ENCODE measurements around the gene TAF6.

TAF6 gene

GRCh38 chr7:100102950-100103840 is 16.0 kb downstream of the TAF6 start:
- no peak for DNase-seq
- in situ Hi-C loops (cut with MboI; ENCODE audit: low pct_unique_long_range_greater_than_20kb, low sequenced_read_pairs): no loop called here

- DNase-seq: peak; percentile 99
- in situ Hi-C loops (cut with MboI; ENCODE audit: low pct_unique_long_range_greater_than_20kb, low sequenced_read_pairs): no loop called here
Measured at GRCh38 chr7:100101016-100101862, 17.9 kb downstream of the TAF6 start, which contains the start of the genes AP4M1 and MCM7. Gene AP4M1 (plus strand): TSS chr7:100101643. CDS start chr7:100101715, 72 bp downstream. Gene MCM7 (minus strand): TSS chr7:100101397. CDS start chr7:100101294, 103 bp downstream.

GRCh38 chr7:100100420-100101015 is 18.6 kb downstream of the TAF6 start:
- in situ Hi-C loops (cut with MboI; ENCODE audit: low pct_unique_long_range_greater_than_20kb, low sequenced_read_pairs): no loop called here
- peak; percentile 90 for DNase-seq

GRCh38 chr7:100099452-100099851 is 19.7 kb downstream of the TAF6 start:
- no peak for DNase-seq
- in situ Hi-C loops (cut with MboI; ENCODE audit: low pct_unique_long_range_greater_than_20kb, low sequenced_read_pairs): no loop called here

DNA sequence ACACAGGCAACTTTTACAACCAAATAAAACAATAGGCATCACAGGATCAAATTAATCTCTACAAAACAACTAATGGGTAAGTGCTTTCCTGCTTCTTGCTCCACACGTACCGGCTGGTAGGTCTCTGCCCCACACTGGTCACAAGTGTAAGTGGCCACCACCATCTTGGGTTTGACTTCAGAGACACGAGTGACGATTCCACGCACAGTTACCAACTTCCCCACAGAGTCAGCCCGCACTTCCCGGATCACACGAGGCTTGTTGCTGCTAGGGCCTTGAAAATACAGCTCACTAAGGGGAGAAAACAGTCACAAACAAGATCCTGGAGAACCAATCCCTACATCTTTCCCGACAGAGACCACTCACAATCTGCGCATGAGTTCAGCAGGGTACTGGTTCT is 20.2 kb downstream of the TAF6 start:
- no peak for DNase-seq
- in situ Hi-C loops (cut with MboI; ENCODE audit: low pct_unique_long_range_greater_than_20kb, low sequenced_read_pairs): no loop called here

DNA sequence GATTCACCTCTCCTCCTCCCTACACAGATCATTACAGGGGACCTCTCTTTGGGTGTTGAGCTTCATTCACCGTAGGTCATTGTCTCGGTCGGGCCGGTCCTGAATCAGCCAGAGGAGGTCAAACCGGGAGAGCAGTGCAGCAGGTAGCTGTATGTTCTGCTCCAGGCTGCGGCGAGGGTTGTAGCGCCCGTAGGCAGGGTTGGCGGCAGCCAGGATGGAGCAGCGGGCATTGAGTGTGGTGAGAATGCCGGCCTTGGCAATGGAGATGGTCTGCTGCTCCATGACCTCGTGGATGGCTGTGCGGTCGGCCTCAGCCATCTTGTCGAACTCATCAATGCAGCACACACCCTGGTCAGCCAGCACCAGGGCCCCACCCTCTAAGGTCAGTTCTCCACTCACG is 23.5 kb downstream of the TAF6 start:
- in situ Hi-C loops (cut with MboI; ENCODE audit: low pct_unique_long_range_greater_than_20kb, low sequenced_read_pairs): no loop called here
- no peak for DNase-seq

- DNase-seq: no peak
- in situ Hi-C loops (cut with MboI; ENCODE audit: low pct_unique_long_range_greater_than_20kb, low sequenced_read_pairs): no loop called here
Measured at GRCh38 chr7:100095289-100095688, 23.9 kb downstream of the TAF6 start.

GRCh38 chr7:100093925-100094486 is 25.2 kb downstream of the TAF6 start:
- in situ Hi-C loops (cut with MboI; ENCODE audit: low pct_unique_long_range_greater_than_20kb, low sequenced_read_pairs): no loop called here
- DNase-seq: no peak

GRCh38 chr7:100093498-100093897 is 25.7 kb downstream of the TAF6 start:
- DNase-seq: no peak
- in situ Hi-C loops (cut with MboI; ENCODE audit: low pct_unique_long_range_greater_than_20kb, low sequenced_read_pairs): no loop called here

DNA sequence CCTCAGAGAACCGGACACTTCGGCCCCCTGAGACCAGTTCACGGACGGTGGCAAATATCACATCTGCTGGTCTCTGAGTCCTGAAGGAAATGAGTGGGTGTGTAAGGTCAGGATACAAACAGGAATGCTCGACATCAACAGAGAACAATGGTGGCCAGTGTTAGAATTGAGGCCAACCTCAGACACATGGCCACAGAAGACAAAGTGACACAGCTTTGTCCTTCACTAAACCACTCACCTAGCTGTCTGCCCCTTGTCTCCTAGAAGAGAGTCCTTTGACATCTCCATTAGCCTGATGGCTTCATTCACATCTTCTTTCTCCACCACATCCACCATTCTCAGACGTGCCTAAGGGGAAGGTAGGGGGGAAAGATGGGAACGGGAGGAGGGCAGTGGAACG is 26.1 kb downstream of the TAF6 start:
- no peak for DNase-seq
- in situ Hi-C loops (cut with MboI; ENCODE audit: low pct_unique_long_range_greater_than_20kb, low sequenced_read_pairs): no loop called here

DNA sequence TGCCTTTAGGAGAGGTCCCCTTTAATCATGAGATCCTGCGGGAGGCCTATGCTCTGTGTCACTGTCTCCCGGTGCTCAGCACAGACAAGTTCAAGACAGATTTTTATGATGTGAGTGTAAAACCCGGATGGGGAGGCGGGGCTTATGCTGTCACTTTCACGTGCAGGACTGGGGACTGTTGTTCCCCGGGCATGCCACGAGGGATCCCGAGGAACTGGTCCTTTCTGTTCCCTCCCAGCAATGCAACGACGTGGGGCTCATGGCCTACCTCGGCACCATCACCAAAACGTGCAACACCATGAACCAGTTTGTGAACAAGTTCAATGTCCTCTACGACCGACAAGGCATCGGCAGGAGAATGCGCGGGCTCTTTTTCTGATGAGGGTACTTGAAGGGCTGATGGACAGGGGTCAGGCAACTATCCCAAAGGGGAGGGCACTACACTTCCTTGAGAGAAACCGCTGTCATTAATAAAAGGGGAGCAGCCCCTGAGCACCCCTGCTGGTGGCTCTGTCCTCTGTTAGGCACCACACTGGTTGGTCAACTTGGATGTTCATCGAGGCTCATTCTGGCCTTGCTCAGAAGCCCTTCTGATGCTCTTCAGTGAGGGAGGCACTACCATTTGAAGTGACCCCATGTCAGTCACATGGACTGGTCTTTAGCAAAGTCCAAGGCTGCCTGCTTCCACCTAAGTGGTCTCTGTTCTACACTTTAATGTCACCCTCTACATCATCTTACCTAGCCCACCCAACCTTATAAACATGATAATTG is 27.6 kb downstream of the TAF6 start:
- in situ Hi-C loops (cut with MboI; ENCODE audit: low pct_unique_long_range_greater_than_20kb, low sequenced_read_pairs): no loop called here
- DNase-seq: peak; percentile 29

- no peak for DNase-seq
- in situ Hi-C loops (cut with MboI; ENCODE audit: low pct_unique_long_range_greater_than_20kb, low sequenced_read_pairs): no loop called here
Measured at GRCh38 chr7:100090527-100091410, 28.4 kb downstream of the TAF6 start.

DNA sequence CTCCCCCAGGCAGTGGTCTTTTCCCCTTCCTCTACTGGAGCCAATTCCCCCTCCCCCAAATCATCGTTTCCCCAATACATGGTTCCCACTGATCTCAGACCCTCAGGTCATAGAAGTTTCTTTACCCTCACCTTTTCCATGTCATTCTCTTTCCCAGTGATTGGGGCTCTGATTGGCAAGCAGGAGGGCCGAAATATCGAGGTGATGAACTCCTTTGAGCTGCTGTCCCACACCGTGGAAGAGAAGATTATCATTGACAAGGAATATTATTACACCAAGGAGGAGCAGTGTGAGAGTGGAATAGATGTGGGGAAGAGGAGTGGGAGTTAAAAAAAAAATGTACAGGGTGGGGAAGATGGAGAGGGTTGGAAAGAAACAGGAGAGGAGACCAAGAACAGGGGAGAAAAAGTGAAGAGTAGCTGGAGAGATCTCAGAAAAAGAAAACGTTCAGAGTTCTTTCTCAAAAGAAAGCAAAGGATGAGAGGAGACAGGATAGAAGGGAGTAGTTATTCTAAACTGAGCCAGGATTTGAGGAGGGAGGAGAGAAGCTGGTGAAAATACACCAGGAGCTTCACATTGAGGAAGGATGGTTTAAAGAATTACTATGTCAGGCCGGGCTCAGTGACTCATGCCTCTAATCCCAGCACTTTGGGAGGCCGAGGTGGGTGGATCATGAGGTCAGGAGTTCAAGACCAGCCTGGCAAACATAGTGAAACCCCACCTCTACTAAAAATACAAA is 29.5 kb downstream of the TAF6 start:
- DNase-seq: no peak
- in situ Hi-C loops (cut with MboI; ENCODE audit: low pct_unique_long_range_greater_than_20kb, low sequenced_read_pairs): no loop called here

DNA sequence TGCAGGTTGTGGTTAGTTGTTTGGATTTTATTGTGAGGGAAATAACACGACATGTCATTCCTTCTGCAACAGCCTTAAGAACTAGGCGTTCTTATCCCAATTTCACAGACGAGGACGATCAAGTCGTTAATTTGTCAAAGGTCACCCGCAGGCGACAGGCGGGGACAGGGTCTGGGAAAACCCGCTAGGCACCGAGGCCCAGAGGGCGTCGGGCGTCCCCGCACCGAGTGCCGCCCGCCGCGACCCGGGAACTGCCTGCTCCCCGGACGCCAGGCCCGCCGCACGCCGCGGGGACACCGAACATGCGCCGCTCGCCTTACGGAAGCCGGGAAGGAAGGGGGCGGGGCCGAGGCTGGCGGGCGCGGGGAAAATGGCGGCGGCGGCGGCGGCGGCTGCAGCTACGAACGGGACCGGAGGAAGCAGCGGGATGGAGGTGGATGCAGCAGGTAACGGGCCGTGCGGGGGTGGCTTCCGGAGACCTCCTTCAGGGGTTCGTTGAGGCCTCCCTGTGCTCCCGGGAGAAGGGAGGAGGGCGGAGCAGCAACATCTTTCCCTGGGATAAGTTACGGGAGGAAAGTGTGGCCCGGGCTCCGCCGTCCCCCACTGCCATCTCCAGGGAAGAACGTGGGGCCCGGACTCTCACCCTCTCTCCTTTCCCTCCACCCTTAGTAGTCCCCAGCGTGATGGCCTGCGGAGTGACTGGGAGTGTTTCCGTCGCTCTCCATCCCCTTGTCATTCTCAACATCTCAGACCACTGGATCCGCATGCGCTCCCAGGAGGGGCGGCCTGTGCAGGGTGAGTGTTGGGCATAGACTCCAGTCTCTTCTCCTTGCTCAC is 30.3 kb downstream of the TAF6 start, which contains the start of gene COPS6:
Gene COPS6, plus strand, starts transcription at position 349 of the 837 bp plus-strand sequence. Its CDS starts 22 bp downstream, at position 371.
- in situ Hi-C loops (cut with MboI; ENCODE audit: low pct_unique_long_range_greater_than_20kb, low sequenced_read_pairs): no loop called here

DNA sequence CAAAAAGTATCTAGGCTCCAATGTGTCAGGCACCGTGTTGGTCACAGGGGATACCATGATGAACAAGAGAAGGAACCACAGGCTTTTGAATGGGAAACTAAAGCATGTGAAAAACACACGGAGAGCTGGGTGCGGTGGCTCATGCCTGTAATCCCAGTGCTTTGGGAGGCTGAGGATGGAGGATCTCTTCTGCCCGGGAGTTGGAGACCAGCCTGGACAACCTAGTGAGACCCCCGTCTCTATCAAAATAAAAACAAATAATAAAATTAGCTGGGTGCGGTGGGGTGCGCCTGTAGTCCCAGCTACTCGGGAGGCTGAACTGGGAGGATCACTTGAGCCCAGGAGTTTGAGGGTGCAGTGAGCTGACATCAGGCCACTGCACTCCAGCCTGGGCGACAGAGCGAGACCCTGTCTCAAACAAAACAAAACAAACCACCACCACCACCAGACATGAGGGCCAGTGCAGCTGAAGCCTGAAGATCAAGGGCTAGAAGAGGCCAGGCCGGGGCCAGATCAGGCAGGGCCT is 31.0 kb downstream of the TAF6 start:
- in situ Hi-C loops (cut with MboI; ENCODE audit: low pct_unique_long_range_greater_than_20kb, low sequenced_read_pairs): no loop called here

More for the DNA sequence above, 30.3 kb downstream of the TAF6 start, which contains the start of gene COPS6:
- peak; percentile 73 for DNase-seq

More for the DNA sequence above, 31.0 kb downstream of the TAF6 start:
- DNase-seq: no peak
